ENCODE data around the gene CAMTA1. TPM values are rescaled to one million over a fixed set of nuclear protein-coding genes. Genes with fewer than 3 reads are reported as not detected.

Gene CAMTA1
- total RNA-seq, 1 experiment from 2014 or later: 85.2 TPM

- BruUV-seq (replicated peaks): no TSS peak
- Histone ChIP-seq H3K36me3 (ENCODE audit: insufficient read depth, low read length, poor library complexity, severe bottlenecking) (no peaks in the 10 kb centered on the region), H3K9me3 (ENCODE audit: low read depth, low read length, poor library complexity, severe bottlenecking) (no peaks in the 10 kb centered on the region), H3K27me3 (replicated peaks; ENCODE audit: insufficient read depth, low read depth, low read length, poor library complexity) (no peaks in the 10 kb centered on the region), H3K4me1 (ENCODE audit: insufficient read depth, low read length, poor library complexity, severe bottlenecking) (no peaks in the 10 kb centered on the region), H3K27ac (ENCODE audit: low read depth, low read length, poor library complexity, severe bottlenecking) (no peak overlapping the region), H3K4me3 (ENCODE audit: low read depth, low read length, poor library complexity, severe bottlenecking) (no peak overlapping the region)
- ChIA-PET CTCF (no interaction called here), POLR2A (ENCODE audit: low non-redundant PET) (no interaction called here)
- no peak for TF ChIP-seq CTCF (conservative IDR thresholded peaks at IDR 0.05; ENCODE audit: low read depth, low read length)
- TF ChIP-seq EZH2 (IDR thresholded peaks at IDR 0.05; ENCODE audit: borderline replicate concordance, low read depth, low read length, poor library complexity, severe bottlenecking): no peak
- intact Hi-C loops (cut with micrococcal nuclease; ENCODE audit: unreplicated experiment): no loop called here
- no peak for DNase-seq (ENCODE audit: low spot score)
These were observed 801.0 kb downstream of the CAMTA1 start for GRCh38 chr1:7586031-7586941.

GRCh38 chr1:7587108-7587772 lies 802.0 kb downstream of the CAMTA1 start:
- H3K27ac ChIP-seq (ENCODE audit: low read depth, low read length, poor library complexity, severe bottlenecking): no peak overlapping the region

More at GRCh38 chr1:7587108-7587772, 802.0 kb downstream of the CAMTA1 start:
- Histone ChIP-seq H3K4me1 (ENCODE audit: insufficient read depth, low read length, poor library complexity, severe bottlenecking) (no peaks in the 10 kb centered on the region), H3K27me3 (replicated peaks; ENCODE audit: insufficient read depth, low read depth, low read length, poor library complexity) (no peaks in the 10 kb centered on the region), H3K4me3 (ENCODE audit: low read depth, low read length, poor library complexity, severe bottlenecking) (no peak overlapping the region), H3K9me3 (ENCODE audit: low read depth, low read length, poor library complexity, severe bottlenecking) (no peaks in the 10 kb centered on the region), H3K36me3 (ENCODE audit: insufficient read depth, low read length, poor library complexity, severe bottlenecking) (no peaks in the 10 kb centered on the region)
- ChIA-PET POLR2A (ENCODE audit: low non-redundant PET) (no interaction called here), CTCF (no interaction called here)
- no TSS peak for BruUV-seq (replicated peaks)
- DNase-seq (ENCODE audit: low spot score): no peak
- intact Hi-C loops (cut with micrococcal nuclease; ENCODE audit: unreplicated experiment): no loop called here
- no peak for TF ChIP-seq EZH2 (IDR thresholded peaks at IDR 0.05; ENCODE audit: borderline replicate concordance, low read depth, low read length, poor library complexity, severe bottlenecking)
- no peak for TF ChIP-seq CTCF (conservative IDR thresholded peaks at IDR 0.05; ENCODE audit: low read depth, low read length)

Measured in A673 (cell line).